Liver (tissue), 9 donors: Measurements from ENCODE around the gene PKD1. TPM values are rescaled to one million over a fixed set of nuclear protein-coding genes. Genes with fewer than 3 reads are reported as not detected.

Experiments
- DNase-seq: peaks from one replicate; pipeline ENCODE4 v3.0.0-alpha.2; 2017; ENCODE audit warnings: low spot score
- H3K27ac ChIP-seq, 2 donors: one replicate each; pipeline ENCODE4 v1.7.0; 2013; ENCODE audit warnings: inconsistent platforms in 2 of 2, low read length in 2 of 2, control low read depth in 1 of 2, low read depth in 1 of 2, mild to moderate bottlenecking in 1 of 2
- H3K27me3 ChIP-seq, 4 donors: one replicate each; pipeline versions ENCODE4 v1.6.1 to v1.7.0; 2013; ENCODE audit warnings: low read length in 3 of 4, inconsistent platforms in 1 of 4, mild to moderate bottlenecking in 1 of 4, moderate library complexity in 1 of 4; ENCODE audit not compliant: control insufficient read depth in 4 of 4, insufficient read depth in 4 of 4
- H3K36me3 ChIP-seq, 4 donors: one replicate each; pipeline versions ENCODE4 v1.6.1 to v1.7.0; 2013; ENCODE audit warnings: low read length in 3 of 4, mild to moderate bottlenecking in 3 of 4, low read depth in 1 of 4, moderate library complexity in 1 of 4; ENCODE audit not compliant: control insufficient read depth in 4 of 4, insufficient read depth in 3 of 4
- H3K4me1 ChIP-seq, 4 donors: one replicate each; pipeline versions ENCODE4 v1.6.1 to v1.7.0; 2013; ENCODE audit warnings: low read length in 3 of 4, mild to moderate bottlenecking in 3 of 4, moderate library complexity in 1 of 4; ENCODE audit not compliant: control insufficient read depth in 4 of 4, insufficient read depth in 4 of 4
- H3K4me3 ChIP-seq, 3 donors: one replicate each; pipeline versions ENCODE4 v1.6.1 to v1.7.0; 2013; ENCODE audit warnings: low read length in 3 of 3, control low read depth in 1 of 3, low read depth in 1 of 3, mild to moderate bottlenecking in 1 of 3
- H3K9ac ChIP-seq, 2 donors: one replicate each; pipeline ENCODE4 v1.7.0; 2013; ENCODE audit warnings: low read length in 2 of 2, mild to moderate bottlenecking in 2 of 2, moderate library complexity in 2 of 2, control low read depth in 1 of 2, low read depth in 1 of 2
- H3K9me3 ChIP-seq, 4 donors: one replicate each; pipeline versions ENCODE4 v1.6.1 to v1.7.0; 2013; ENCODE audit warnings: low read length in 3 of 4; ENCODE audit not compliant: control insufficient read depth in 4 of 4
- ATF3 ChIP-seq: IDR thresholded peaks from 2 replicates; pipeline ENCODE4 v1.6.1; 2016; ENCODE audit warnings: antibody characterized with exemption
- CTCF ChIP-seq: fragments of 150-350 bp; IDR thresholded peaks from 2 replicates; pipeline ENCODE4 v1.5.1; 2017; ENCODE audit warnings: improper control_type of control experiment, low read depth, low read length; ENCODE audit not compliant: missing input control
- EGR1 ChIP-seq, 2 donors: IDR thresholded peaks; 2 replicates each; pipeline ENCODE4 v1.6.1; 2016 to 2018; ENCODE audit warnings: antibody characterized with exemption in 2 of 2, low read depth in 2 of 2
- FOXA1 ChIP-seq: IDR thresholded peaks from 2 replicates; pipeline ENCODE4 v1.6.1; 2016; ENCODE audit warnings: antibody characterized with exemption
- FOXA2 ChIP-seq: IDR thresholded peaks from 2 replicates; pipeline ENCODE4 v1.6.1; 2016; ENCODE audit warnings: antibody characterized with exemption
- GABPA ChIP-seq, 2 donors: IDR thresholded peaks in 1 of 2; conservative IDR thresholded peaks in 1 of 2; 2 replicates each; pipeline ENCODE4 v1.6.1; 2016; ENCODE audit warnings: antibody characterized with exemption in 2 of 2, mild to moderate bottlenecking in 1 of 2, moderate library complexity in 1 of 2
- HNF4A ChIP-seq, 2 donors: conservative IDR thresholded peaks; 2 replicates each; pipeline ENCODE4 v1.6.1; 2016; ENCODE audit warnings: antibody characterized with exemption in 2 of 2, mild to moderate bottlenecking in 2 of 2
- HNF4G ChIP-seq: IDR thresholded peaks from 2 replicates; pipeline ENCODE4 v1.6.1; 2016; ENCODE audit warnings: antibody characterized with exemption
- JUND ChIP-seq, 2 donors: IDR thresholded peaks; 2 replicates each; pipeline ENCODE4 v1.6.1; 2016; ENCODE audit warnings: antibody characterized with exemption in 2 of 2
- MAX ChIP-seq: IDR thresholded peaks from 2 replicates; pipeline ENCODE4 v1.6.1; 2016; ENCODE audit warnings: antibody characterized with exemption
- NR2F2 ChIP-seq: IDR thresholded peaks from 2 replicates; pipeline ENCODE4 v1.6.1; 2016; ENCODE audit warnings: antibody characterized with exemption
- RAD21 ChIP-seq, 2 donors: IDR thresholded peaks; 2 replicates each; pipeline ENCODE4 v1.6.1; 2016; ENCODE audit warnings: antibody characterized with exemption in 2 of 2, mild to moderate bottlenecking in 2 of 2
- REST ChIP-seq: IDR thresholded peaks from 2 replicates; pipeline ENCODE4 v1.6.1; 2016; ENCODE audit warnings: antibody characterized with exemption, mild to moderate bottlenecking
- RXRA ChIP-seq, 2 donors: IDR thresholded peaks; 2 replicates each; pipeline ENCODE4 v1.6.1; 2017 to 2018; ENCODE audit warnings: antibody characterized with exemption in 2 of 2, mild to moderate bottlenecking in 1 of 2
- SP1 ChIP-seq: IDR thresholded peaks from 2 replicates; pipeline ENCODE4 v1.6.1; 2018; ENCODE audit warnings: antibody characterized with exemption, mild to moderate bottlenecking
- TAF1 ChIP-seq: conservative IDR thresholded peaks from 2 replicates; pipeline ENCODE4 v1.6.1; 2016; ENCODE audit warnings: antibody characterized with exemption, mild to moderate bottlenecking
- YY1 ChIP-seq: IDR thresholded peaks from 2 replicates; pipeline ENCODE4 v1.6.1; 2016; ENCODE audit warnings: antibody characterized with exemption, mild to moderate bottlenecking
- ZBTB33 ChIP-seq: IDR thresholded peaks from 2 replicates; pipeline ENCODE4 v1.6.1; 2016; ENCODE audit warnings: antibody characterized with exemption
- WGBS: extraction: QIAGEN DNeasy Blood & Tissue Kit; methylation state at CpG from one replicate; pipeline ENCODE4 v1.1.7; 2013; 5-methylcytosine and 5-hydroxymethylcytosine counted together
- polyA plus RNA-seq, 2 donors: library from polyadenylated mRNA; stranded (reverse) in 1 of 2; unstranded in 1 of 2; fragments of 200-250 nt in 1 of 2; fragments of >200 nt in 1 of 2; fragmentation: Nextera tagmentation in 1 of 2; extraction: Ambion mirVana in 1 of 2; gene quantifications; one replicate each; pipeline versions ENCODE4 v1.2.1 to v1.2.3, GENCODE V29; 2013 to 2015
- total RNA-seq, 2 donors: library from RNA; depleted of rRNA; stranded (reverse); fragments of >200 nt; gene quantifications; one replicate each; pipeline ENCODE4 v1.2.3, GENCODE V29; 2014
- donor health status: healthy.
- donor health status: healthy.
- donor health status: healthy.
- donor health status: healthy.
- donor health status: healthy.

PKD1 gene
- total and polyA plus RNA-seq, 4 donors = 8.0 to 58.4 (median 25.6) TPM

GRCh38 chr16:2158262-2158638, 22.6 kb upstream of the PKD1 start:
- DNase-seq = no peak
- no peak overlapping the region for H3K9ac ChIP-seq
- H3K36me3 ChIP-seq = no peaks in the 10 kb centered on the region
- no peaks in the 10 kb centered on the region for H3K27me3 ChIP-seq
- 29% methylated on average over 15 of the region's 15 CpGs for WGBS
- H3K4me3 ChIP-seq = peak overlapping the region; percentile 13 to 78 (median 41)
- peaks cover 35 to 84% (median 62%) of the 10 kb centered on the region in 4 donors for H3K4me1 ChIP-seq
- no peaks in the 10 kb centered on the region for H3K9me3 ChIP-seq
- peak; percentile 17 for TF ChIP-seq YY1
- TF ChIP-seq EGR1 (IDR thresholded peaks at IDR 0.05; ENCODE audit: low read depth in 2 of 2) = peak in 1 of 2 donors; percentile 1
- peak; percentile 3 for TF ChIP-seq SP1
- TF ChIP-seq HNF4A (conservative IDR thresholded peaks at IDR 0.05) = no peak
- TF ChIP-seq GABPA (IDR thresholded peaks at IDR 0.05 in 1 of 2, conservative IDR thresholded peaks at IDR 0.05 in 1 of 2) = no peak
- TF ChIP-seq FOXA2 = no peak
- TF ChIP-seq ATF3 = no peak
- TF ChIP-seq CTCF = no peak
- peak overlapping the region; percentile 59 to 82 for H3K27ac ChIP-seq

GRCh38 chr16:2157480-2158261, 22.0 kb upstream of the PKD1 start:
- Histone ChIP-seq H3K4me1 (peaks cover 34 to 87% (median 64%) of the 10 kb centered on the region in 4 donors), H3K36me3 (no peaks in the 10 kb centered on the region), H3K27me3 (no peaks in the 10 kb centered on the region), H3K9me3 (no peaks in the 10 kb centered on the region), H3K9ac (peak overlapping the region in 1 of 2 donors; percentile 30), H3K4me3 (peak overlapping the region; percentile 41 to 89 (median 78)), H3K27ac (peak overlapping the region; percentile 59 to 82)
- TF ChIP-seq REST (peak; percentile 74), JUND (IDR thresholded peaks at IDR 0.05) (peak; percentile 58 to 80), RXRA (IDR thresholded peaks at IDR 0.05) (peak; percentile 98 to 99), ZBTB33 (no peak), CTCF (no peak), FOXA1 (peak; percentile 43), YY1 (peak; percentile 82), ATF3 (no peak), SP1 (peak; percentile 97), TAF1 (no peak), GABPA (IDR thresholded peaks at IDR 0.05 in 1 of 2, conservative IDR thresholded peaks at IDR 0.05 in 1 of 2) (peak in 1 of 2 donors; percentile 72), RAD21 (IDR thresholded peaks at IDR 0.05) (no peak), EGR1 (IDR thresholded peaks at IDR 0.05; ENCODE audit: low read depth in 2 of 2) (peak in 1 of 2 donors; percentile 55), FOXA2 (peak; percentile 63), HNF4G (peak; percentile 95), MAX (peak; percentile 90), HNF4A (conservative IDR thresholded peaks at IDR 0.05) (peak; percentile 99), NR2F2 (peak; percentile 88)
- 29% methylated on average over 27 of the region's 27 CpGs for WGBS
- DNase-seq = peak; percentile 54
